ENCODE measurements around the gene DUSP7. TPM values are rescaled to one million over a fixed set of nuclear protein-coding genes. Genes with fewer than 3 reads are reported as not detected.

The DUSP7 gene
- total RNA-seq, 1 experiment from 2014 or later = 40.9 TPM

GRCh38 chr3:52024765-52025452 is 31.5 kb downstream of the DUSP7 start:
- no peak overlapping the region for H3K27ac ChIP-seq (ENCODE audit: low read length)
- no peaks in the 10 kb centered on the region for H4K20me1 ChIP-seq (ENCODE audit: low read length)
- ChIA-PET CTCF (no interaction called here), POLR2A (ENCODE audit: unreplicated experiment) (no interaction called here)
- no TSS peak for BruUV-seq (replicated peaks)
- H3K36me3 ChIP-seq (ENCODE audit: low read depth, low read length) = no peaks in the 10 kb centered on the region
- no peak overlapping the region for H3K4me3 ChIP-seq (ENCODE audit: low read length)
- DNase-seq = no peak
- H3K27me3 ChIP-seq (ENCODE audit: low read length) = no peaks in the 10 kb centered on the region
- H2AFZ ChIP-seq (ENCODE audit: low read length) = no peak overlapping the region
- no peaks in the 10 kb centered on the region for H3F3A ChIP-seq (ENCODE audit: low read length, unreplicated experiment)
- no peak for TF ChIP-seq CTCF (conservative IDR thresholded peaks at IDR 0.05; ENCODE audit: low read depth, low read length)
- TF ChIP-seq EZH2phosphoT487 (IDR thresholded peaks at IDR 0.05; ENCODE audit: borderline replicate concordance, low read length) = no peak
- no peak for TF ChIP-seq EZH2 (IDR thresholded peaks at IDR 0.05; ENCODE audit: low read length, unreplicated experiment)
- intact Hi-C loops (cut with micrococcal nuclease) = no loop called here
- H3K4me1 ChIP-seq (ENCODE audit: insufficient read depth, low read length) = no peaks in the 10 kb centered on the region
- H3K79me2 ChIP-seq (ENCODE audit: low read length) = no peaks in the 10 kb centered on the region
- H3K4me2 ChIP-seq (ENCODE audit: low read length) = no peak overlapping the region
- H3K9me3 ChIP-seq (ENCODE audit: low read length) = no peaks in the 10 kb centered on the region
- no peaks in the 10 kb centered on the region for H3K9me2 ChIP-seq (replicated peaks; ENCODE audit: low read length)
- no peak for ATAC-seq
- H3K9ac ChIP-seq (ENCODE audit: low read length) = no peak overlapping the region

GRCh38 chr3:52023860-52024764 is 32.3 kb downstream of the DUSP7 start:
- Histone ChIP-seq H2AFZ (ENCODE audit: low read length) (no peak overlapping the region), H3K36me3 (ENCODE audit: low read depth, low read length) (no peaks in the 10 kb centered on the region), H3K9me2 (replicated peaks; ENCODE audit: low read length) (no peaks in the 10 kb centered on the region), H3K27ac (ENCODE audit: low read length) (no peak overlapping the region), H3K4me3 (ENCODE audit: low read length) (no peak overlapping the region), H3K4me1 (ENCODE audit: insufficient read depth, low read length) (no peaks in the 10 kb centered on the region), H3K79me2 (ENCODE audit: low read length) (no peaks in the 10 kb centered on the region), H3K9me3 (ENCODE audit: low read length) (no peaks in the 10 kb centered on the region), H4K20me1 (ENCODE audit: low read length) (no peaks in the 10 kb centered on the region), H3K9ac (ENCODE audit: low read length) (no peak overlapping the region), H3K27me3 (ENCODE audit: low read length) (no peaks in the 10 kb centered on the region), H3K4me2 (ENCODE audit: low read length) (no peak overlapping the region), H3F3A (ENCODE audit: low read length, unreplicated experiment) (no peaks in the 10 kb centered on the region)
- ChIA-PET CTCF (no interaction called here), POLR2A (ENCODE audit: unreplicated experiment) (no interaction called here)
- TF ChIP-seq CTCF (conservative IDR thresholded peaks at IDR 0.05; ENCODE audit: low read depth, low read length) = no peak
- no peak for TF ChIP-seq EZH2 (IDR thresholded peaks at IDR 0.05; ENCODE audit: low read length, unreplicated experiment)
- no peak for TF ChIP-seq EZH2phosphoT487 (IDR thresholded peaks at IDR 0.05; ENCODE audit: borderline replicate concordance, low read length)
- DNase-seq = no peak
- no peak for ATAC-seq
- BruUV-seq (replicated peaks) = no TSS peak
- intact Hi-C loops (cut with micrococcal nuclease) = no loop called here
